ENCODE data around the gene PANK2.

DNA sequence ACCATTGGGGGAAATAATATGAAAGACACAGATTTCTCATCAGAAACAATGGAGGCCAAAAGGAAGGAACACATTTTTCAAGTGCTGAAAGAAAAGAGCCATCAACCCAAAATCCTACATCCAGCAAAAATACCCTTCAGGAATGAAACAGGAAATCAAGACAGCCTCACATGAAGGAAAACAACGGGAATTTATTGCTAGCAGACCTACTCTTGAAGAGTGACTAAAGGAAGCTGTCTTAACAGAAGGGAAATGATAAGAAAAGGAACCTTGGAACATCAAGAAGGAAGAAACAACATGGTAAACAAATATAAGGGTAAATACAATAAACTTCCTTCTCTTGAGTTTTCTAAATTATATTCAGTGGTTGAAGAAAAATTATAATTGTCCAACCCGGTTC lies 82.0 kb downstream of the PANK2 start:
- TF ChIP-seq, protein P1, sequence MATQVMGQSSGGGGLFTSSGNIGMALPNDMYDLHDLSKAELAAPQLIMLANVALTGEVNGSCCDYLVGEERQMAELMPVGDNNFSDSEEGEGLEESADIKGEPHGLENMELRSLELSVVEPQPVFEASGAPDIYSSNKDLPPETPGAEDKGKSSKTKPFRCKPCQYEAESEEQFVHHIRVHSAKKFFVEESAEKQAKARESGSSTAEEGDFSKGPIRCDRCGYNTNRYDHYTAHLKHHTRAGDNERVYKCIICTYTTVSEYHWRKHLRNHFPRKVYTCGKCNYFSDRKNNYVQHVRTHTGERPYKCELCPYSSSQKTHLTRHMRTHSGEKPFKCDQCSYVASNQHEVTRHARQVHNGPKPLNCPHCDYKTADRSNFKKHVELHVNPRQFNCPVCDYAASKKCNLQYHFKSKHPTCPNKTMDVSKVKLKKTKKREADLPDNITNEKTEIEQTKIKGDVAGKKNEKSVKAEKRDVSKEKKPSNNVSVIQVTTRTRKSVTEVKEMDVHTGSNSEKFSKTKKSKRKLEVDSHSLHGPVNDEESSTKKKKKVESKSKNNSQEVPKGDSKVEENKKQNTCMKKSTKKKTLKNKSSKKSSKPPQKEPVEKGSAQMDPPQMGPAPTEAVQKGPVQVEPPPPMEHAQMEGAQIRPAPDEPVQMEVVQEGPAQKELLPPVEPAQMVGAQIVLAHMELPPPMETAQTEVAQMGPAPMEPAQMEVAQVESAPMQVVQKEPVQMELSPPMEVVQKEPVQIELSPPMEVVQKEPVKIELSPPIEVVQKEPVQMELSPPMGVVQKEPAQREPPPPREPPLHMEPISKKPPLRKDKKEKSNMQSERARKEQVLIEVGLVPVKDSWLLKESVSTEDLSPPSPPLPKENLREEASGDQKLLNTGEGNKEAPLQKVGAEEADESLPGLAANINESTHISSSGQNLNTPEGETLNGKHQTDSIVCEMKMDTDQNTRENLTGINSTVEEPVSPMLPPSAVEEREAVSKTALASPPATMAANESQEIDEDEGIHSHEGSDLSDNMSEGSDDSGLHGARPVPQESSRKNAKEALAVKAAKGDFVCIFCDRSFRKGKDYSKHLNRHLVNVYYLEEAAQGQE (IDR thresholded peaks at IDR 0.05; ENCODE audit: low read depth) = no peak
- no peak for TF ChIP-seq EP300 (IDR thresholded peaks at IDR 0.05; ENCODE audit: borderline replicate concordance)
- no peak for TF ChIP-seq CEBPB (IDR thresholded peaks at IDR 0.05)
- TF ChIP-seq TEAD4 (IDR thresholded peaks at IDR 0.05) = no peak
- TF ChIP-seq, protein P2, sequence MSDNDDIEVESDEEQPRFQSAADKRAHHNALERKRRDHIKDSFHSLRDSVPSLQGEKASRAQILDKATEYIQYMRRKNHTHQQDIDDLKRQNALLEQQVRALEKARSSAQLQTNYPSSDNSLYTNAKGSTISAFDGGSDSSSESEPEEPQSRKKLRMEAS (IDR thresholded peaks at IDR 0.05) = no peak
- no peak for TF ChIP-seq NFIC (IDR thresholded peaks at IDR 0.05)
- no peak for TF ChIP-seq YY1 (IDR thresholded peaks at IDR 0.05; ENCODE audit: low read depth)
- TF ChIP-seq EGR1 (IDR thresholded peaks at IDR 0.05) = no peak
- no peak for TF ChIP-seq TAF1 (IDR thresholded peaks at IDR 0.05; ENCODE audit: low read depth)
- TF ChIP-seq RAD21 (IDR thresholded peaks at IDR 0.05; ENCODE audit: low read depth) = no peak
- TF ChIP-seq CREB1 (IDR thresholded peaks at IDR 0.05; ENCODE audit: low read depth) = no peak
- TF ChIP-seq, protein P3, sequence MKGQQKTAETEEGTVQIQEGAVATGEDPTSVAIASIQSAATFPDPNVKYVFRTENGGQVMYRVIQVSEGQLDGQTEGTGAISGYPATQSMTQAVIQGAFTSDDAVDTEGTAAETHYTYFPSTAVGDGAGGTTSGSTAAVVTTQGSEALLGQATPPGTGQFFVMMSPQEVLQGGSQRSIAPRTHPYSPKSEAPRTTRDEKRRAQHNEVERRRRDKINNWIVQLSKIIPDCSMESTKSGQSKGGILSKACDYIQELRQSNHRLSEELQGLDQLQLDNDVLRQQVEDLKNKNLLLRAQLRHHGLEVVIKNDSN (IDR thresholded peaks at IDR 0.05) = no peak
- no peak for TF ChIP-seq FOXM1 (IDR thresholded peaks at IDR 0.05; ENCODE audit: borderline replicate concordance, low read depth)
- TF ChIP-seq TCF12 (IDR thresholded peaks at IDR 0.05; ENCODE audit: low read depth) = no peak
